Cardiac ventricle fibroblast (primary cell): ENCODE measurements around the gene OR1N2. TPM values are rescaled to one million over a fixed set of nuclear protein-coding genes. Genes with fewer than 3 reads are reported as not detected.

Experiments used
- total RNA-seq: library from RNA; depleted of rRNA; stranded (reverse); fragments of >200 nt; gene quantifications from 2 replicates; pipeline ENCODE4 v1.2.3, GENCODE V29; 2015

Gene OR1N2
- total RNA-seq, result not detected in 2 replicates

GRCh38 chr9:122552812-122553211, at the start of gene OR1N2:
Gene OR1N2, plus strand, starts transcription at chr9:122553112. Its CDS starts 100 bp downstream, at chr9:122553212.

GRCh38 chr9:122510502-122510901, 42.4 kb upstream of the OR1N2 start, which contains the start of gene OR1J2:
Gene OR1J2, plus strand, starts transcription at chr9:122510802. Its CDS starts 0 bp downstream, at chr9:122510802.

GRCh38 chr9:122518841-122519240, 34.1 kb upstream of the OR1N2 start, which contains the start of gene OR1J4:
Gene OR1J4, plus strand, starts transcription at chr9:122519141. Its CDS starts 0 bp downstream, at chr9:122519141.

DNA sequence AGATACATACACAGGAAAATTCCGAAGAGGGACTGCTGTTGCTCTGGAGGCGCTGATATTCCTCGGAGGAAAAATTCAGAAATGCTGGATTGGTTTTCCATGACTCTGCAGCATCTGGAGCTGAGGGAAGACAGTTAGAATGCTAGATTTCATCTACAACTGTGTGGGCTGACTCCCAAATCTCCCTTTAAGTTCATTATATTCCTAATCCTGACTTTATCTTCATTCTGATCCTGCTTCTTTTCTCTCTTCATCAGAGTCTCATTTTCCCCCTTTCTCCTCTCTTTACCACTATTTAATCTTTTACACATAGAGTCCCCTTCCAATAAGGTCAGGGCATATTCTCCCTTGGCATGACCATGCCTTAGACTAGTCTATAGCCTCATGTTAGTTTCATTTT, 25.7 kb upstream of the OR1N2 start, which contains the start of gene OR1N1:
OR1N1 (minus strand) TSS at position 101 of the 400 bp plus-strand sequence; CDS start at position 101, 0 bp downstream.

DNA sequence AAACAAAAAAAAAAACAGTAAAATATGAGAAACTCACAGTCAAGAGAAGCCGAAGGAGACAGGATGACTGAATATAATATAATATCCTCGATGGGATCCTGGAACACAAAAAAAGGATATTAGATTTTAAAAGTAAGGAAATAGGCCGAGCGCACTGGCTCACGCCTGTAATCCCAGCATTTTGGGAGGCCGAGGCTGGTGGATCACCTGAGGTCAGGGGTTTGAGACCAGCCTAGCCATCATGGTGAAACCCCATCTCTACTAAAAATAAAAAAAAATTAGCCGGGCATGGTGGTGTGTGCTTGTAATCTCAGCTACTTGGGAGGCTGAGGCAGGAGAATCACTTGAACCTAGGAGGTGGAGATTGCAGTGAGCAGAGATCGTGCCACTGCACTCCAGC, 30.4 kb downstream of the OR1N2 start, which contains the start of gene OR1L8:
OR1L8 (minus strand) TSS at position 101 of the 400 bp plus-strand sequence. CDS start 14,907 bp downstream, outside the sequence.

Other genes with a start within 250 kb of the OR1N2 start
- gene PTGS1, start 182.1 kb upstream of the OR1N2 start, total RNA-seq, result 122 and 135 TPM in 2 replicates
- gene OR1J1, start 75.2 kb upstream of the OR1N2 start, total RNA-seq, result not detected in 2 replicates
- gene OR1J2, start 42.3 kb upstream of the OR1N2 start, total RNA-seq, result not detected in 2 replicates
- not detected in 2 replicates for gene OR1J4, start 34.0 kb upstream of the OR1N2 start, total RNA-seq
- gene OR1N1, start 25.8 kb upstream of the OR1N2 start, total RNA-seq, result not detected in 2 replicates
- 0.37 TPM in 1 of 2 replicates, not detected in the other for gene OR1L8, start 30.3 kb downstream of the OR1N2 start, total RNA-seq
- gene OR1Q1, start 61.6 kb downstream of the OR1N2 start, total RNA-seq, result not detected in 2 replicates
- gene OR1B1, start 104.5 kb downstream of the OR1N2 start, total RNA-seq, result not detected in 2 replicates
- not detected in 2 replicates for gene OR1L1, start 108.6 kb downstream of the OR1N2 start, total RNA-seq
- not detected in 2 replicates for gene OR1L3, start 122.0 kb downstream of the OR1N2 start, total RNA-seq
- not detected in 2 replicates for gene OR1L4, start 170.9 kb downstream of the OR1N2 start, total RNA-seq
- gene OR1L6, start 189.2 kb downstream of the OR1N2 start, total RNA-seq, result not detected in 2 replicates
- not detected in 2 replicates for gene OR5C1, start 235.8 kb downstream of the OR1N2 start, total RNA-seq
- not detected in 2 replicates for gene OR1K1, start 247.0 kb downstream of the OR1N2 start, total RNA-seq